GM19455 (cell line): ENCODE measurements around the gene PIP5KL1.

Source experiments
- ATAC-seq: cut with Tn5 transposase; IDR thresholded peaks from one replicate; pipeline ENCODE4 v1.9.1; 2021; ENCODE audit not compliant: unreplicated experiment

Gene PIP5KL1

DNA sequence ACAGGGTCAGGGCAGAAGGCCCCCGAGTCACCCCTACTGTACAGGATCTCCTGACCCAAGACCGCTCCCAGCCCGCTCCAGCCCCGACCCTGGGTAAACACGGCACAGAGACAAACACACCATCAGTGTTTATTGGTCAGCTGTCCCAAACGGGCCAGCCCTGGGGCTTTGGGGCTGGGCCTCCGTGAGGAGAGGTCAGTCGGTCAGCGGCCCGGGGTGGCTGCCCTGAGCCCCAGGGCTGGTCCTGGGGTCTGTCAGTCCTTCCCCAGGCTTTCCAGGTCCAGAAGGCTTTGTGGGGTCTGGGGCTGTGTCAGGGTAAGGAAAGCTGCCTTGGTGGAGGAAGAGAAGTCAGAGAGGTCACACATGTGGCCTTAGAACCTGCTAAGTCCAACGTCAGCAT is 4.4 kb upstream of the PIP5KL1 start:
- ATAC-seq: no peak

DNA sequence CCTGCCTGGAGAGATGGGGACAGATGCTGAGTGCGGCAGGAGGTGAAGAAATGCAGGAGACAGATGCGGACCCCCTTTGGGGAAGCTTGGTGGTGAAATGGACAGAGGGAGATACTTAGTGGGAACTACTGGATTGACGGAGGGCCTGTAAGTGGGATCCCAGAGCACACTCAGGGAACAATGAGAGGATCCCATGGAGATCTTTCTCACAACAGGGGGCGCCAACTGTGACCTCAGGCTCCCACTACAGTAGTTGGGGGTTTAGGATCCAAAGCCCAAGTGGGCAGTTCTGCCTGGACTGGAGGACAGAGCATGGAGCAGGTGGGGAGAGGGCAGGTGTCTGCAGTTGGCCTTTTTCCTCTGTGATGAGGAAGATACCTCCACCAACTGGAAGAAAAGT is 3.7 kb upstream of the PIP5KL1 start:
- ATAC-seq: no peak

DNA sequence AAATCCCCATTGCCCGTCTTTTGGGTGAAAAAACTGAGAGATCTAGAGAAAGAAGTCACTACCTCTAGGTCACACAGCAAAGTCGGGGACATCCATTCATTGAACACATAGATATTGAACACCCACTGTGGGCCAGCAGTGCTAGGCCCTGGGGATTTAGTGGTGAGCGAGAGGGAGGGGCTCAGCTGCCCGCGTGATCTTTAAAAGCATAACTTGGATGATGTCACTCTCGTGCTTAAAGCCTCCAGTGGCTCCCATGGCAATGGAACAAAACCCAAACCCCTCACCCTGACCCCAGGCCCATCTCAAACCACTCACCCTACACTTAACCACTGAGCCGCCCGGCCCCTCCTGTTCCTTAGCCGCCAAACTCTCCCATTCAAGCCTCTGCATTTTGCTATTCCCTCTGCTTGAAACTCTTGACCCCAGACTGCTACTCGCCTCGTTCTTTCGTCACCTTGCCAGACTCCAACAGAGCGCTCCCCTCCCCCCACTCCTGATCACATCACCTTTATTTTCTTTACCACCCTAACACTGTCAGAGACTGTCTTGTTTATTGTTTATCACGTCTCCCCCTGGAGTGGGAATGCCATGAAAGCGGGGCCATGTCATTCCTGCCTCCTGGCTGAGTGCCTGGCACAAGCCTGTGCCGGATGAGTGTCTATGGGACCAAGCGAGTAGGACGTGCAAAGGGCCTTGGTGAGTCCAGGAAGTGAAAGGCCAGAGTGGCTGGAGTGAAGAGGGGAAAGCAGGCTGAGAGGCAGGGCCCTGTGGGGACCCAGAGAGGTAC is 710 bp upstream of the PIP5KL1 start:
- ATAC-seq: no peak

DNA sequence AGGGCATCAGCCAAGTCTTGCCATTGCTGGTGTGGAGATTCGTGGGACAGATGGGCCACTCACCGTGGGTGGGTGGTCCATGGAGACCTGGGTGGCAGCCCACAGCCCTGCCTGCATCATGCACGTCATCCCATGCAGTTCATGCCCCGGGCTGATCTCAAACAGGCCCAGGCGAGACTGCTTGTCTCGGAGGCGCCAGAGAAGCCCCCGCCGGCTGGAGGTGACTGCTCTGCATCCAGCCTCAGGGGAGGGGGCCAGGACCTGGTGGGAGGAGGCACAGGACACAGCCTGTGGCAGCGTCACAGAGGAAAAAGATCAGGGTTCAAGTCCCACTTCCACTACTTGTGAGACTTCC is 975 bp downstream of the PIP5KL1 start:
- no peak for ATAC-seq

DNA sequence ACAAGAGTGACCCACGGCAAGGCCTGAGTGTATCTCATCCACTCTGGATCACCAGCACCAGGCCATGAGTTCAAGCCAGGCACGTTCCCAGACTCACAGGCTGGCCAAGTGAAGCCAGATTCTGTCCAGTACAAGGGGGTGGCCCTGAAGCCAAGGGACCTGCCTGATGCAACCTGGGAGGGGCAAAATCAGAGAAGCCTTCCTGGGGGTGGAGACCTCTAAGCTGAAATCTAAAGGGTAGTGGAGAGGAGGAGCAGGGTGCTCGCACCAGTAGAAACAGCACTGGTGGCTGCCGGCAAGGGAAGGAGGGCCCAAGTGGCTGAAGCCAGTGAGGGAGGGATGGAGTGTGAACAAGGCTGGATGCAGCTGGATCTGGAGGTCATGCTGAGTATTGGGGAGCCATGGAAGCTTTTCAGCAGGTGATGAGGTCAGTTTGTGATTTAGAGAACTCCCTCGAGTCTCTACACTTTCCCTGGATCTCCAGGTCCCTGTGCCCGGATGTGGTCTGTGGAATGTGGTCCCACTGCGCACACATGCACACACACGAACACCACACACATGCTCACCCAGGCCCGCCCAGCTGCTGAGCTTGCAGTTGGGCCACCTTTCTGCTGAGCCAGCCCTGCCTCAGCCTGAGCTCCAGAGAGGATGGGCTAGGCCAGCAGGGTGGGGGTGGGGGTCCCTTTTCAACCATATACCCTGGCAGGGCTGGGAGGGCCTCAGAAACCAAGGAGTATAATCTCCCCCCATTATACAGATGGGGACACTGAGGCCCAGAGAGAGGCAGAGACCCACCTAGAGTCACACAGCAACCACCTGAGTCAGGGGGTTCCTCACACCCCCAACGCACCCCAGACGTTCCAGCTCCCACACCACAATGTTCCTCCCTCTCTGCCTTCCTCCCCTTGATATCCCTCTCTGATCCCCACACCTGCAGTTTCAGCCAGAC is 1.6 kb downstream of the PIP5KL1 start:
- no peak for ATAC-seq

DNA sequence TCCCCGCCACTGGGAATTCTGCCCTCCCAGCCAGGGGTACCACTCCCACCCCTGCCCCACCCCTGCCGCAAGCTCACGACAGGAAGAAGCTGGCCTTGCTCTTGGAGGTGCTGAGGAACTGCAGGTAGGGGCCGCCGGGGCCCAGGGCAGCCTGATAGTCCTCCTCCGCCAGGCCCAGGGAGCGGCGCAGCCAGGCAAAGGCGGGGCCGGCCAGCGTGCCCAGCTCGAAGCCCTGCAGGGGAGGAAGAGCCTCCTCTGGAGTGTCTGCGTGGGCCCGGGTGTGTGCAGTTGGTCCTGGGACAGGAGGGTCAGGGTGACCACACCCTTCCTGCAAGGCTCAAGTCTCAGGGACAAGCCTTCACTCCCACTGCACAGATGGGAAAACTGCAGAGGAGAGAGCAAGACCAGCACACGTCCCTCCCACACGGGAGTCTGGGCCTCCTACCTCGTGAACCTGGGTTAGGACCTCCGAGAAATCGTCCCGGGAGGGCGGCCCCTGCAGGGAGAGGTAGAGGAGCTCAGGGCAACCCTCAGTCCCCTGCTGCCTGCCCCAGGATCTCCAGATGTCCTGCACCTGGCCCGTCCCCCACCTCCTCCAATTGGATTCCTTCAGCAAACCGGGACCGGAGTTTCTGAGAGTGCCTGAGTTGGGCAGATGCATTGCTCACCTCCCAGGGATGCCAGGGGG is 2.4 kb downstream of the PIP5KL1 start:
- no peak for ATAC-seq

DNA sequence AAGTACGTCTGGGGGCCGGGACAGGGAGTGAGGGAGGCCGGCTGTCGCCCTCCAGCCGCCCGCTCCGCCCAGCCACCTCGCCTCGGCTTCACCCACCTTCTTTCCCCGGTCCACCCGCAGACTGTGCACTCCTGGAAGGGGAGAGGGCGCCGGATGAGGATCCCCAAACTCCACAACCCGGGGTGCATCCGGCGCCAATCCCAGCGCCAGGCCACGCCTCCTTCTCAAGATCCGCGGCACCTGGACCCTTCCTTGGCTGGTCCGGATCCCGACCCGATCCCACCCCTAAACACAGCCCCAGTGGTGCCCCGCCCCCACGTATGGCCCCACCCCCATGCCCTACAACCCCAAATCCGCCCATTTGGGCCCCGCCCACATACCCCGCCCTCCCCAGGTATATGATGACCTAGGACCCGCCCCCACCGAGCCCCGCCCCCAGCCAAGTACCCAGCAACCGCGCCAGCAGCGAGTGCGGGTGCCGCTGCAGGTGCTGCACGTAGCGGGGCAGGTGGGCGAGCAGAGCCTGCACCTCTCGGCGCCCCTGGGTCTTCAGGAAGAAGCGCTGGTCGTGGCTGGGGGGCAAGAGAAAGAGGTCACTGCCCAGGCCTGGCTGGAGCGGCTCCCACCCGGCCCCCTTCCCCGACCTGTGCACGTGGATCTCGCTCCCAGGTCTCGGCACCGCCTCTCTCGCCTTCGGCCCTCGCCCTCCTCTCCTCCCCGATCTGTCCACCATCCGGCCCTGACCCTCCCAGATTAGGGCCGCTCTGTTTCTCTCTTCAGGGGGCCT is 3.2 kb downstream of the PIP5KL1 start:
- no peak for ATAC-seq

DNA sequence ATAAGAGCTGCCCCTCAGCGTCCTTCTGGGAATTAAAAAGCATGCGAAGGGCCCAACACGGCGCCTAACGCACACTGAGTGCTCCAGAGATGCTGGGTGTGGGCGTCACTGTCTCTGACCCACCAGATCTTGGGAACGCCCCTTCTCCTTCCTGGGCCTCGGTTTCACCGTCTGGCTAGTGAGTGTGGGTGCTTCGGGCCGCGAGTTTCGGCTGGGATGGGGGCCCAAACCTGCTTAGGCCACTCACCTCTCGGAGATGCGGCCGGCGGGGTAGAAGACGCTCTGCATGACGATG is 3.7 kb downstream of the PIP5KL1 start:
- ATAC-seq: no peak

DNA sequence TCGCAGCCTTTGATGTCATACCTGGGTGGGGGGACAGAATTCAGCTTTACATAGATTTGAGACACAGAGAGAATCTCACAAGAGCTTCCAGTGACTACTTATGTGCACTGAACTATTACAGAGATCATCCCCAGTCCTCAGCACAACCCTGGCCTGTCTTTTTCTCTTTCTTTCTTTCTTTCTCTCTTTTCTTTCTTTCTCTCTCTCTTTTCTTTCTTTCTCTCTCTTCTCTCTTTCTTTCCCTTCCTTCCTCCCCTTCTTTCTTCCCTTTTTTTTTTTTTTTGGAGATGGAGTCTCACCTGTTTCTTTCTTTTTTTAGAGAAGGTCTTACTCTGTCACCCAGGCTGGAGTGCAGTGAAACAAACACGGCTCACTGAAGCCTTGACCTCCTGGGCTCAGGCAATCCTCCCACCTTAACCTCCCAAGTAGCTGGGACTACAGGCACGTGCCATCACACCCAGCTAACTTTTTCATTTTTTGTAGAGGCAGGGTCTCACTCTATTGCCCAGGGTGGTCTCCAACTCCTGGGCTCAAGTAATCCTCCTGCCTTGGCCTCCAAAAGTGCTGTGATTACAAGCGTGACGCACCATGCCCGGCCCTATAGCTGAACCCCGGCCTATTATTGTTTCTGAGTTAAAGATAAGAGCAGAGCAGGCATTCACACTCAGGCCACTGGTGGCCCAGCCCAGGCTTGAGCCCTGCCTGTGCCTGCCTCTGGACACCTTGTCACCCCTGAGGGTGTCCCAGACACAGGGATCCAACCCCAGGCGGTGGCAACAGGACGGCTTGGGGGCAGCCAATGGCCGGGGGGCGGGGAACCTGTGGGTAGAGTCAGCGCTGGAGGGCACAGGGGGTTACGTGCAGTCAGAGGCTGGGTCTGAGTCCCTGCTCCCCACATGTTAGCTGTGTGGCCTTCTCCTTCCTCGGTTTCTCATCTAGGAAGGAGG is 4.3 kb downstream of the PIP5KL1 start:
- ATAC-seq: no peak

DNA sequence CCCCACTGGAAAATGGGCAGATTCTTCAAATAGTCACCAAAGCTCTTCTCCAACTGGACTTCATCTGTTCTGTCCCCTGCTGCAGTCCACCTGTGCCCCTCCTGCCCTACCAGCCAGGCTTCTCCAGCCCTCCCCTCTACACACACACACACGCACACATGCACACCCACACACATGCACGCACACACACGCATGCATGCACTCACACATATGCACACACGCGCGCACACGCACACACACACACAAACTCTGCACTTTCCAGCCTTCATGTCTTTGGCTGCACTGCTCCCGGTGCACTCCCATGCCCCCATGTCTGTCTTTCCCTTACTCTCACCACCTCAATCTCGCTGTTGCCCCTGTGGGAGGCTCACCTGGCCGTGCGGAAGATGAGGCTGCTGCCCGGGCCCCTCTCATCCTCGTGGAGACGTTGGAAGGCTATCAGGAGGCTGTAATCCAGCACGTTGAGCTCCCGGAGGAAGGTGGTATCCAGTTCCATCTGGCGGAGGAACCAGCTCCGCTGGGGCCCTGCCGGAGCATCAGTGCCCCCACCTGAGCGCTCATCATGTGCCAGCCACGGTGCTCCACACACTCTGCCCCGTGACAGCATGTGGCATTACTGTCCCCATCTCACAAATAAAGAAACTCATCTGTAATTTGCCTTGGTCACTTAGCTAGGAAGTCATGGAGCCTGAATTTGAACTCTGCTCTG is 5.7 kb downstream of the PIP5KL1 start:
- no peak for ATAC-seq

DNA sequence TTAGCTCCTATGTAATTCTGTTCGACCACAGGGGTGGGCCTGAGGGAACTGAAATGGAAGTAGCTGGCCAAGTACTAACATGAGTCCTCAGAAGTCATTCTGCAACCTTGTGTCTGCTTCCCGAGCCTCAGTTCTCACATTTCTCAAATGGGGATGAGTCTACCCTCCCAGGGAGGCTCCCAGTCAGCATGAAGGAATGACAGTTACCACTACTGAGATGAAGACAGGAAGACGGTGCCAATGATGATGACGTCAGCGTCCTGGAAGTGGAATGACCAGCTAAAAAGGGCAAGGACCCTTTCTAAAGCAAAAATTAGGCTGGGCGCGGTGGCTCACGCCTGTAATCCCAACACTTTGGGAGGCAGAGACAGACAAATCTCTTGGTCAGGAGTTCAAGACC is 6.8 kb downstream of the PIP5KL1 start:
- no peak for ATAC-seq

DNA sequence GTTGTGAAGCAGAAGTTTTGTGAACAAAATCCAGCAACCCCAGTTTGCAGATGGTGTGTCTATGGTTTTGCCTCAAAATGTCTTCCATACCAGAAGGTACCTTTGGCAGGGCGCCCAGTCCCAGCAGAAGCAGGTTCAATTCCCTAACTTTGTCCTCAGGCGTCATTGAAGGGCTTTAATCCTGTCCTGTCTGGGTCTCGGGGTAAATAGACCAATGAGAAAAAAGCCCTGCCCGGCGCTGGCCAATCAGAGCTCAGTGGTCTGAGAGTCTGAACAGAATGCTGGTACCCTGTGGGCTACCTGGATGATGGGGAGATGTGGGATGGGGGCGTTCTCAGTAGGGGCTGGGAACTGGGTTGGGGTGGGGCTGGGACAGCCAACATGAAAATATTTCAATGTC is 7.5 kb downstream of the PIP5KL1 start:
- ATAC-seq: no peak

DNA sequence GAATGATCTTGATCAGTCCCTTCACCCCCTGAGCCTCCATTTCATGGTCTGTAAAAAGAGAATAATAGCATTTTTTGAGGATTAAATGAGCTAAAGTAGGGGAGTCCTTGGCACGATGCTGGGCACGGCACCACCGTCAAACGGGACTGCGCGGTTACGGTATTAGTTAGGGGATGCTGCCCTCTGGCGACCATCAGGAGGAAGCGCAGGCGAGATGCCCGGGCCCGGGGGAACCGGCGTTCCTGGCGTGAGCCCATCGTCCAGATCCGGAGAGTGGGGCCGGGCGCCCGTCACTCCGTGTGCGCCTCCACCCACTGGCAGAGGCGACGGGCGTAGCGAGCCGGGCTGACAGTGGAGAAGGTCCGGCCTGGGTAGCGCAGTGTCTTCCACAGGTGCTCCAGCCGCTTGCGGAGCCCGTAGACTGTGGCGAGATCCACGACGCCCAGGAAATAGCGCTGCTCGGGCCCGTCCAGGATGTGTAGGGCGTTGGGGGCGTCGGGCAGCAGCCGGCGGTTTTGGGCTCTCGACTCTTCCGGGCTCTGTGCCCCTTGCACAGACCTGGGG is 8.9 kb downstream of the PIP5KL1 start:
- no peak for ATAC-seq

DNA sequence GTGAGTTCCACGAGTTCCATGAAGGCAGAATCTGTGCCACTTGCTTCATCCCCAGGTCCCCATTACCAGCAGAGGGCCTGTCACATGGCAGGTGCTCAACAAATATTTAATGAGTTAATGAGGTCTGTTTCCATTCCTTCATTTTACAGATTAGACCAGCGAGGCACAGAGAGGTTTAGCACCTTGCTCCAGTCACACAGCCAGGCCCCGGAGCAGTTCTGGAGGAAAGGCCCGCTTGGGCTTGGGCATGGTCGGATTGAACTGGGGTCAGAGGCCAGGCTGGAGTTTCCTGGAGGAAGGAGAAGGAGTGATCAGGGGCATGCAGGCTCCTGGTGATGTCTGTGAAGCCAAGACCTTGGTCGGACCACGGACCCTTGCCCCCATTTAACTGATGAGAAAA is 9.8 kb downstream of the PIP5KL1 start:
- ATAC-seq: no peak

DNA sequence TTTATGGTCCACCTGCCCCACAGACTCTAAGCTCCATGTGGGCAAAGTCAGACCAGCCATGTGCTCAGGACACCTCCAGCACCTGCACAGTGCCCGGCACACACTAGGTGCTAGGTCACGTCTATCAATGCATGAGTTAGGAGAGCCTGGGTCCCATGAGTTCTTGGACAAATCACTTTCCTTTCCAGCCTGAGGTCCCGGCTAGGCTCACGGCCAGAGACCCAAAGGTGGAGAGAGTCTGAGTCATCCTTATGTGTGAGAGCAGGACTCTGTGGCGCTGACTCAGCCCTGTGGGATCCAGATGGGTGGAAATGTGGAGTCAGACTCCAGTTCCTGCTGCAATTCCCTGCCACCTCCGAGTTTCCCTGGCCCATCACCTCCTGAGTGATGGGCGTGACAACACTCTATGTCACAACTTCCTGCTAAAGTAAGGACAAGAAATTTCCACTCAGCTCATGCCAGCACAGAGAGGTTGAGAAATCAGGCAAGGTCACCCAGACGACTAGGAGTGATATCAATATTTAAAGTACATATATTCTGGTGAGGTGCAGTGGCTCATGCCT is 11.2 kb downstream of the PIP5KL1 start:
- no peak for ATAC-seq

DNA sequence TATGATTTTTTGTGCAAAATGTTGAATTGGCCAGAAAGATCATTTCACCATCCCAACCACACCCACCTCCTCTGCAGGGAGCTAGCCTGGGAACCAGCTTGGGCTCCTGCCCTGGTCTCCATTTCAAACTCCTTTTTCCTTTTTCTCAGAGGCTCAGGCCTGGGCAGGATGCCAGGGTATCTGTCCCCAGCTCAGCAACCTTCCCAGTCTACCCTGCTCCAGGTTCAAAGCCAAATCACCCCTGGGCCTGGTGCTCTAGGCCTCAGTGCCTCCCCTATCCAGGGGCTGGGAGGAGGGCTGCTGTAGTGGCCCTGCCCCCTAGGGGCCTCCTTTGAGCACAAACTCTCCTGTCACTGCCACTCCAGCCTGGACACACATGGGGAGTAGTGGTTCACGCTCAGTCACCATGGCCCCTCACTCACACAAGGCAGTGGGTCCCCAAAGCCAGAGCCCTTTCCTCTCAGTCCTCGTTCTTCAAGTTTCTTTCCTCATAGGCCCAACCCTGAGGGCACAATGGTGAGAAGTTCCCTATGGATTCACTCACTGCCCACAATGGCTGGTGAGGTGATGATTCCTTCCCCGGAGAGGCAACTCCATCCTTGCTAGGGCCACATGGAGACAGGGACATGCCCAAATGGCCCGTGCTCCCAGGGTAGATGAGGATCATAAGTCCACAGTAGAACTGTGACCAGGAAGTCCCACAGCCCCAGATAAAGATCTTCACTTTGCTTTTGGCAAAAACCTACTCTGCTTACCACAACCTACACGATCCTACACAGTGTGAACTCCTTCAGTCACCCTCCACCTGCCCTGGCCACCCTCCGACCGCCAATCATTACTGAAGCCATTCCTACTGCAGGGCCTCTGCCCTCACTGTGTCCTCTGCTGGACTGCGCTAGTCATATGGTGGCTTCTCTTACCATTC is 12.1 kb downstream of the PIP5KL1 start:
- no peak for ATAC-seq

DNA sequence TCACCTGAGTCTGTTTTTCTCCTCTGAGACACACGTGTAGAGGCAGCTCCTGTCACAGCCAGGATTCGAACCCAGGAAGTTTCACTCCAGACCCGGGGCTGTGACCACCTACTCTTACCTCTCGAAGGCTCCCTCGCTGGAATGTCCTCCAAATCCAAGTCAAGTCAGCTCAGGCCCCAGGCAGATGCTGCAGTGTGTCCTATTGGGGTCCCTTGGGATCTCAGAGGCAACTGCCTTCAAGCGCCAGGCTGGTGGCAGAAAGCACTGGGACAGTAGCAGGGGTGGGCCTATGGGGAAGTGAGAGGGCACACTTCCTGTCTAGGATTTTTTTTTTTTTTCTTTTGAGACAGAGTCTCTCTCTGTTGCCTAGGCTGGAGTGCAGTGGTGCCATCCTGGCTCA is 13.0 kb downstream of the PIP5KL1 start:
- peak; percentile 21 for ATAC-seq
